WTC11 (cell line): ENCODE data around the gene SH3BGRL. TPM values are rescaled to one million over a fixed set of nuclear protein-coding genes. Genes with fewer than 3 reads are reported as not detected.

Experiments used
- ATAC-seq: fragments of 200-7000 bp; cut with Tn5 transposase; 2 replicates; pipeline ENCODE4 v1.10.0; 2021; ENCODE audit warnings: mild to moderate bottlenecking, moderate library complexity
- CTCF ChIA-PET: fragments of 300-600 bp; sonication (Branson Sonifier 250); formaldehyde crosslinking; loops from one replicate; lab custom pipeline; 2021; ENCODE audit warnings: antibody characterized with exemption; lab: Charles Lee
- POLR2A ChIA-PET: fragments of 350-600 bp; sonication (Branson Sonifier 250); formaldehyde crosslinking; loops from one replicate; lab custom pipeline; 2021; ENCODE audit warnings: antibody characterized with exemption; lab: Charles Lee
- DNase-seq: peaks from one replicate; pipeline ENCODE4 v3.0.0; 2021; ENCODE audit warnings: low spot score
- H3K27ac Mint-ChIP-seq: 2 replicates; pipeline ENCODE4 v1.8.0; 2021; ENCODE audit warnings: mixed read lengths
- H3K27me3 Mint-ChIP-seq: 2 replicates; pipeline ENCODE4 v1.8.0; 2021; ENCODE audit warnings: low read depth, mild to moderate bottlenecking, moderate library complexity, mixed read lengths
- H3K36me3 Mint-ChIP-seq: 2 replicates; pipeline ENCODE4 v1.8.0; 2021; ENCODE audit warnings: mixed read lengths
- H3K4me1 Mint-ChIP-seq: 2 replicates; pipeline ENCODE4 v1.8.0; 2022; ENCODE audit warnings: mixed read lengths
- H3K4me3 Mint-ChIP-seq: 2 replicates; pipeline ENCODE4 v1.8.0; 2021; ENCODE audit warnings: mild to moderate bottlenecking, moderate library complexity, mixed read lengths
- H3K9me3 Mint-ChIP-seq: 2 replicates; pipeline ENCODE4 v1.8.0; 2021; ENCODE audit warnings: mixed read lengths
- CREB1 ChIP-seq: sonication (generic); formaldehyde crosslinking; IDR thresholded peaks from 2 replicates; pipeline ENCODE4 v1.8.0; 2023; ENCODE audit warnings: mild to moderate bottlenecking, missing genetic modification reagents
- IRF2 ChIP-seq: sonication (generic); formaldehyde crosslinking; IDR thresholded peaks from 2 replicates; pipeline ENCODE4 v1.8.0; 2022; ENCODE audit warnings: low read depth, missing genetic modification reagents, borderline replicate concordance
- JUN ChIP-seq: sonication (generic); formaldehyde crosslinking; IDR thresholded peaks from 2 replicates; pipeline ENCODE4 v1.8.0; 2023; ENCODE audit warnings: mild to moderate bottlenecking, missing genetic modification reagents
- SMAD3 ChIP-seq: sonication (generic); formaldehyde crosslinking; IDR thresholded peaks from 2 replicates; pipeline ENCODE4 v1.8.0; 2022; ENCODE audit warnings: missing genetic modification reagents, mild to moderate bottlenecking, borderline replicate concordance
- SMAD4 ChIP-seq: sonication (generic); formaldehyde crosslinking; IDR thresholded peaks from 2 replicates; pipeline ENCODE4 v1.8.0; 2022; ENCODE audit warnings: mild to moderate bottlenecking, missing genetic modification reagents
- TCF7 ChIP-seq: sonication (generic); formaldehyde crosslinking; IDR thresholded peaks from 2 replicates; pipeline ENCODE4 v1.8.0; 2022; ENCODE audit warnings: mild to moderate bottlenecking, low read depth, missing genetic modification reagents, moderate library complexity
- TEAD4 ChIP-seq: sonication (generic); formaldehyde crosslinking; IDR thresholded peaks from 2 replicates; pipeline ENCODE4 v1.8.0; 2022; ENCODE audit warnings: mild to moderate bottlenecking, missing genetic modification reagents
- ZNF232 ChIP-seq: sonication (generic); formaldehyde crosslinking; IDR thresholded peaks from 2 replicates; pipeline ENCODE4 v1.8.0; 2022; ENCODE audit warnings: mild to moderate bottlenecking, missing genetic modification reagents
- ZNF317 ChIP-seq: sonication (generic); formaldehyde crosslinking; IDR thresholded peaks from 2 replicates; pipeline ENCODE4 v1.8.1; 2023; ENCODE audit warnings: low read depth, mild to moderate bottlenecking, moderate library complexity, missing genetic modification reagents, borderline replicate concordance
- total RNA-seq: library from RNA; stranded (reverse); gene quantifications from 3 replicates; pipeline ENCODE4 v1.2.3, GENCODE V29; 2021
- TF ChIP-seq, protein P1 (sequence below): fragments of 200-600 bp; IDR thresholded peaks from 2 replicates; pipeline ENCODE4 v1.8.0; 2022; ENCODE audit warnings: antibody characterized with exemption
- TF ChIP-seq, protein P2 (sequence below): fragments of 250-450 bp; sonication (Bioruptor Pico); IDR thresholded peaks from 2 replicates; pipeline ENCODE4 v1.9.0; 2021; ENCODE audit warnings: mild to moderate bottlenecking
- TF ChIP-seq, protein P3 (sequence below): sonication (generic); formaldehyde crosslinking; IDR thresholded peaks from 2 replicates; pipeline ENCODE4 v1.8.0; 2022; ENCODE audit warnings: mild to moderate bottlenecking, missing genetic modification reagents
- TF ChIP-seq, protein P4 (sequence below): sonication (generic); formaldehyde crosslinking; IDR thresholded peaks from 2 replicates; pipeline ENCODE4 v1.8.1; 2023; ENCODE audit warnings: mild to moderate bottlenecking, moderate library complexity, missing genetic modification reagents
- TF ChIP-seq, protein P5 (sequence below): sonication (generic); formaldehyde crosslinking; IDR thresholded peaks from 2 replicates; pipeline ENCODE4 v1.8.0; 2023; ENCODE audit warnings: missing genetic modification reagents
- TF ChIP-seq, protein P6 (sequence below): sonication (generic); formaldehyde crosslinking; IDR thresholded peaks from 2 replicates; pipeline ENCODE4 v1.8.1; 2023; ENCODE audit warnings: mild to moderate bottlenecking, missing genetic modification reagents
- TF ChIP-seq, protein P7 (sequence below): sonication (generic); formaldehyde crosslinking; IDR thresholded peaks from 2 replicates; pipeline ENCODE4 v1.8.0; 2022; ENCODE audit warnings: mild to moderate bottlenecking, missing genetic modification reagents
- TF ChIP-seq, protein P8 (sequence below): fragments of 250-450 bp; sonication (Bioruptor Pico); IDR thresholded peaks from 2 replicates; pipeline ENCODE4 v1.9.0; 2021; ENCODE audit warnings: mild to moderate bottlenecking, borderline replicate concordance

SH3BGRL gene
- total RNA-seq, 1 experiment from 2014 or later = 37.3 TPM

DNA sequence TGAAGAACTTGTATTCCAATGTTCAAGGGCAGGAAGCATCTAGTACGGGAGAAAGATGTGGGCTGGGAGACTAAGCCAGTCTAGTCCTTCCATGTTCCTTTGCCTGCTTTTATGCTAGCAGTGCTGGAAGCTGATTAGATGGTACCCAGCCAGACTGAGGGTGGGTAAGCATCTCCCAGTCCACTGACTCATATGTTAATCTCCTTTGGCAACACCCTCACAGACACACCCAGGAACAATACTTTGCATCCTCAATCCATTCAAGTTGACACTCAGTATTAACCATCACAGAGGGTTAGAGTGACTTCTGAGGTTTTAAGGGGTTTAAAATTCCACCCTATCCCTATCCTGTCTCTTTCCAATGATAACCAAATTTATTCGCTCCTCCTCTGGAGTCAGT, 6.6 kb upstream of the SH3BGRL start (continued):
- TF ChIP-seq, protein P1, sequence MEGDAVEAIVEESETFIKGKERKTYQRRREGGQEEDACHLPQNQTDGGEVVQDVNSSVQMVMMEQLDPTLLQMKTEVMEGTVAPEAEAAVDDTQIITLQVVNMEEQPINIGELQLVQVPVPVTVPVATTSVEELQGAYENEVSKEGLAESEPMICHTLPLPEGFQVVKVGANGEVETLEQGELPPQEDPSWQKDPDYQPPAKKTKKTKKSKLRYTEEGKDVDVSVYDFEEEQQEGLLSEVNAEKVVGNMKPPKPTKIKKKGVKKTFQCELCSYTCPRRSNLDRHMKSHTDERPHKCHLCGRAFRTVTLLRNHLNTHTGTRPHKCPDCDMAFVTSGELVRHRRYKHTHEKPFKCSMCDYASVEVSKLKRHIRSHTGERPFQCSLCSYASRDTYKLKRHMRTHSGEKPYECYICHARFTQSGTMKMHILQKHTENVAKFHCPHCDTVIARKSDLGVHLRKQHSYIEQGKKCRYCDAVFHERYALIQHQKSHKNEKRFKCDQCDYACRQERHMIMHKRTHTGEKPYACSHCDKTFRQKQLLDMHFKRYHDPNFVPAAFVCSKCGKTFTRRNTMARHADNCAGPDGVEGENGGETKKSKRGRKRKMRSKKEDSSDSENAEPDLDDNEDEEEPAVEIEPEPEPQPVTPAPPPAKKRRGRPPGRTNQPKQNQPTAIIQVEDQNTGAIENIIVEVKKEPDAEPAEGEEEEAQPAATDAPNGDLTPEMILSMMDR = no peak
- TF ChIP-seq TCF7 (CRISPR knock-in tag) = no peak
- TF ChIP-seq ZNF232 (CRISPR knock-in tag) = no peak
- TF ChIP-seq CREB1 (CRISPR knock-in tag) = no peak

DNA sequence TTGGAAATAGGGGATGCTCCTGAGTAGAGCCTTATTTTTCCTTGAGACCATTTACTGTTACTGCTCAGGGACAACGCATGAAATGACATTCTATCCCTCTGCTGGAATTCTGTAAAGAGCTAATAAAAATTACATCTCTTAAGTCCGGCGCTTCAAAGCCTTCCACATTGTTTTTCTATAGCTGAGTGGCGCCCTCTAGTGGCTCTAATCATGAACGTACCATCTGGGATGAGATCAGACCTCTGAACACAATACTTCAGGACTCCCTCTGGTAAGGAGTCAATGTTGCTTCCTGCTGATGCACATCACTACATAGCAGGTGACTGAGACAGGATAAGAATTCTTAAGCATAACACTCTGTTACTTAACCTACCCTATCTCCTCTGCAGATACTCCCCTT, 6.2 kb upstream of the SH3BGRL start:
- ChIA-PET CTCF (interaction anchor here (0.7 to 1.1 kb wide), 6 partner anchors 13 to 319 kb away, joined by 3 to 5 read pairs (median 3); no protein-coding TSS in a partner anchor), POLR2A (no interaction called here)
- ATAC-seq (peak; percentile 91), DNase-seq (peak; percentile 45)
- no peaks in the 10 kb centered on the region for H3K27me3 Mint-ChIP-seq
- H3K9me3 Mint-ChIP-seq = no peaks in the 10 kb centered on the region
- H3K36me3 Mint-ChIP-seq = no peaks in the 10 kb centered on the region
- TF ChIP-seq JUN (CRISPR knock-in tag) = no peak
- TF ChIP-seq, protein P2, sequence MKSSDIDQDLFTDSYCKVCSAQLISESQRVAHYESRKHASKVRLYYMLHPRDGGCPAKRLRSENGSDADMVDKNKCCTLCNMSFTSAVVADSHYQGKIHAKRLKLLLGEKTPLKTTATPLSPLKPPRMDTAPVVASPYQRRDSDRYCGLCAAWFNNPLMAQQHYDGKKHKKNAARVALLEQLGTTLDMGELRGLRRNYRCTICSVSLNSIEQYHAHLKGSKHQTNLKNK = no peak
- no peak for TF ChIP-seq SMAD3 (CRISPR knock-in tag)
- TF ChIP-seq TEAD4 (CRISPR knock-in tag) = no peak
- TF ChIP-seq, protein P3, sequence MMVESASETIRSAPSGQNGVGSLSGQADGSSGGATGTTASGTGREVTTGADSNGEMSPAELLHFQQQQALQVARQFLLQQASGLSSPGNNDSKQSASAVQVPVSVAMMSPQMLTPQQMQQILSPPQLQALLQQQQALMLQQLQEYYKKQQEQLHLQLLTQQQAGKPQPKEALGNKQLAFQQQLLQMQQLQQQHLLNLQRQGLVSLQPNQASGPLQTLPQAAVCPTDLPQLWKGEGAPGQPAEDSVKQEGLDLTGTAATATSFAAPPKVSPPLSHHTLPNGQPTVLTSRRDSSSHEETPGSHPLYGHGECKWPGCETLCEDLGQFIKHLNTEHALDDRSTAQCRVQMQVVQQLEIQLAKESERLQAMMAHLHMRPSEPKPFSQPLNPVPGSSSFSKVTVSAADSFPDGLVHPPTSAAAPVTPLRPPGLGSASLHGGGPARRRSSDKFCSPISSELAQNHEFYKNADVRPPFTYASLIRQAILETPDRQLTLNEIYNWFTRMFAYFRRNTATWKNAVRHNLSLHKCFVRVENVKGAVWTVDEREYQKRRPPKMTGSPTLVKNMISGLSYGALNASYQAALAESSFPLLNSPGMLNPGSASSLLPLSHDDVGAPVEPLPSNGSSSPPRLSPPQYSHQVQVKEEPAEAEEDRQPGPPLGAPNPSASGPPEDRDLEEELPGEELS (CRISPR knock-in tag) = no peak
- TF ChIP-seq, protein P1 = peak; percentile 59
- H3K4me1 Mint-ChIP-seq = no peaks in the 10 kb centered on the region
- H3K4me3 Mint-ChIP-seq = no peak overlapping the region
- no peak overlapping the region for H3K27ac Mint-ChIP-seq

DNA sequence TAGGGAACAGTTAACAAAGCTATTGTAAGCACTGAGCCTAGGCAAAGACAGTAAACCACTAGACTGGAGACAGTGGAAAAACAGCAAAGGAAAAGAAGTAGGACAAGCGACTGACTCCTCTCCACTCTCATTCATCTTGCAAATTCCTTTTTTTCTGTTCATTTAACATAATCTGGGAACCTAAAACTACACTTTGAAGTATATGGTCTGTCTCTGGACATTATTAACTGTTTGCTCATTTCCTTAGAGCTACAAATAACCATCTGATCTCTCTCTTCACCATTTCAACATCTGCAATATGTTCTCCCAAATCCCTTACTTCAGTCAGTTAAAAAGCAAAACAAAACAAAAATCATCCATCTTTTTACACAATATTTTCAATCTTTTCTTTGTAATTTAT, 831 bp upstream of the SH3BGRL start:
- ATAC-seq (no peak), DNase-seq (no peak)
- Mint-ChIP-seq H3K27me3 (no peaks in the 10 kb centered on the region), H3K4me3 (peak overlapping the region; percentile 98), H3K4me1 (peaks cover 22% of the 10 kb centered on the region), H3K9me3 (no peaks in the 10 kb centered on the region), H3K36me3 (no peaks in the 10 kb centered on the region), H3K27ac (peak overlapping the region; percentile 92)
- ChIA-PET POLR2A (interaction anchor here (1.4 to 1.9 kb wide), 2 partner anchors 80 to 392 kb away, joined by 5 read pairs; partner anchors contain the start of gene BRWD3), CTCF (interaction anchor here (1.0 kb wide), 1 partner anchor 324 kb away, joined by 5 read pairs; no protein-coding TSS in a partner anchor)
- TF ChIP-seq, protein P4, sequence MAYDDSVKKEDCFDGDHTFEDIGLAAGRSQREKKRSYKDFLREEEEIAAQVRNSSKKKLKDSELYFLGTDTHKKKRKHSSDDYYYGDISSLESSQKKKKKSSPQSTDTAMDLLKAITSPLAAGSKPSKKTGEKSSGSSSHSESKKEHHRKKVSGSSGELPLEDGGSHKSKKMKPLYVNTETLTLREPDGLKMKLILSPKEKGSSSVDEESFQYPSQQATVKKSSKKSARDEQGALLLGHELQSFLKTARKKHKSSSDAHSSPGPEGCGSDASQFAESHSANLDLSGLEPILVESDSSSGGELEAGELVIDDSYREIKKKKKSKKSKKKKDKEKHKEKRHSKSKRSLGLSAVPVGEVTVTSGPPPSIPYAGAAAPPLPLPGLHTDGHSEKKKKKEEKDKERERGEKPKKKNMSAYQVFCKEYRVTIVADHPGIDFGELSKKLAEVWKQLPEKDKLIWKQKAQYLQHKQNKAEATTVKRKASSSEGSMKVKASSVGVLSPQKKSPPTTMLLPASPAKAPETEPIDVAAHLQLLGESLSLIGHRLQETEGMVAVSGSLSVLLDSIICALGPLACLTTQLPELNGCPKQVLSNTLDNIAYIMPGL (CRISPR knock-in tag) = no peak
- TF ChIP-seq, protein P5, sequence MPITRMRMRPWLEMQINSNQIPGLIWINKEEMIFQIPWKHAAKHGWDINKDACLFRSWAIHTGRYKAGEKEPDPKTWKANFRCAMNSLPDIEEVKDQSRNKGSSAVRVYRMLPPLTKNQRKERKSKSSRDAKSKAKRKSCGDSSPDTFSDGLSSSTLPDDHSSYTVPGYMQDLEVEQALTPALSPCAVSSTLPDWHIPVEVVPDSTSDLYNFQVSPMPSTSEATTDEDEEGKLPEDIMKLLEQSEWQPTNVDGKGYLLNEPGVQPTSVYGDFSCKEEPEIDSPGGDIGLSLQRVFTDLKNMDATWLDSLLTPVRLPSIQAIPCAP (CRISPR knock-in tag) = no peak
- no peak for TF ChIP-seq ZNF317
- TF ChIP-seq, protein P6, sequence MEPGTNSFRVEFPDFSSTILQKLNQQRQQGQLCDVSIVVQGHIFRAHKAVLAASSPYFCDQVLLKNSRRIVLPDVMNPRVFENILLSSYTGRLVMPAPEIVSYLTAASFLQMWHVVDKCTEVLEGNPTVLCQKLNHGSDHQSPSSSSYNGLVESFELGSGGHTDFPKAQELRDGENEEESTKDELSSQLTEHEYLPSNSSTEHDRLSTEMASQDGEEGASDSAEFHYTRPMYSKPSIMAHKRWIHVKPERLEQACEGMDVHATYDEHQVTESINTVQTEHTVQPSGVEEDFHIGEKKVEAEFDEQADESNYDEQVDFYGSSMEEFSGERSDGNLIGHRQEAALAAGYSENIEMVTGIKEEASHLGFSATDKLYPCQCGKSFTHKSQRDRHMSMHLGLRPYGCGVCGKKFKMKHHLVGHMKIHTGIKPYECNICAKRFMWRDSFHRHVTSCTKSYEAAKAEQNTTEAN = no peak
- TF ChIP-seq, protein P7, sequence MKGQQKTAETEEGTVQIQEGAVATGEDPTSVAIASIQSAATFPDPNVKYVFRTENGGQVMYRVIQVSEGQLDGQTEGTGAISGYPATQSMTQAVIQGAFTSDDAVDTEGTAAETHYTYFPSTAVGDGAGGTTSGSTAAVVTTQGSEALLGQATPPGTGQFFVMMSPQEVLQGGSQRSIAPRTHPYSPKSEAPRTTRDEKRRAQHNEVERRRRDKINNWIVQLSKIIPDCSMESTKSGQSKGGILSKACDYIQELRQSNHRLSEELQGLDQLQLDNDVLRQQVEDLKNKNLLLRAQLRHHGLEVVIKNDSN (CRISPR knock-in tag) = no peak
- no peak for TF ChIP-seq SMAD4 (CRISPR knock-in tag)
- TF ChIP-seq, protein P8, sequence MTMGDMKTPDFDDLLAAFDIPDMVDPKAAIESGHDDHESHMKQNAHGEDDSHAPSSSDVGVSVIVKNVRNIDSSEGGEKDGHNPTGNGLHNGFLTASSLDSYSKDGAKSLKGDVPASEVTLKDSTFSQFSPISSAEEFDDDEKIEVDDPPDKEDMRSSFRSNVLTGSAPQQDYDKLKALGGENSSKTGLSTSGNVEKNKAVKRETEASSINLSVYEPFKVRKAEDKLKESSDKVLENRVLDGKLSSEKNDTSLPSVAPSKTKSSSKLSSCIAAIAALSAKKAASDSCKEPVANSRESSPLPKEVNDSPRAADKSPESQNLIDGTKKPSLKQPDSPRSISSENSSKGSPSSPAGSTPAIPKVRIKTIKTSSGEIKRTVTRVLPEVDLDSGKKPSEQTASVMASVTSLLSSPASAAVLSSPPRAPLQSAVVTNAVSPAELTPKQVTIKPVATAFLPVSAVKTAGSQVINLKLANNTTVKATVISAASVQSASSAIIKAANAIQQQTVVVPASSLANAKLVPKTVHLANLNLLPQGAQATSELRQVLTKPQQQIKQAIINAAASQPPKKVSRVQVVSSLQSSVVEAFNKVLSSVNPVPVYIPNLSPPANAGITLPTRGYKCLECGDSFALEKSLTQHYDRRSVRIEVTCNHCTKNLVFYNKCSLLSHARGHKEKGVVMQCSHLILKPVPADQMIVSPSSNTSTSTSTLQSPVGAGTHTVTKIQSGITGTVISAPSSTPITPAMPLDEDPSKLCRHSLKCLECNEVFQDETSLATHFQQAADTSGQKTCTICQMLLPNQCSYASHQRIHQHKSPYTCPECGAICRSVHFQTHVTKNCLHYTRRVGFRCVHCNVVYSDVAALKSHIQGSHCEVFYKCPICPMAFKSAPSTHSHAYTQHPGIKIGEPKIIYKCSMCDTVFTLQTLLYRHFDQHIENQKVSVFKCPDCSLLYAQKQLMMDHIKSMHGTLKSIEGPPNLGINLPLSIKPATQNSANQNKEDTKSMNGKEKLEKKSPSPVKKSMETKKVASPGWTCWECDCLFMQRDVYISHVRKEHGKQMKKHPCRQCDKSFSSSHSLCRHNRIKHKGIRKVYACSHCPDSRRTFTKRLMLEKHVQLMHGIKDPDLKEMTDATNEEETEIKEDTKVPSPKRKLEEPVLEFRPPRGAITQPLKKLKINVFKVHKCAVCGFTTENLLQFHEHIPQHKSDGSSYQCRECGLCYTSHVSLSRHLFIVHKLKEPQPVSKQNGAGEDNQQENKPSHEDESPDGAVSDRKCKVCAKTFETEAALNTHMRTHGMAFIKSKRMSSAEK (CRISPR knock-in tag) = no peak
- TF ChIP-seq IRF2 = no peak
